ENCODE measurements around the gene GJA4.

- TF ChIP-seq POLR2AphosphoS5 (IDR thresholded peaks at IDR 0.05) = no peak
- no peak for TF ChIP-seq CTCF (IDR thresholded peaks at IDR 0.05)
These were observed 15.1 kb upstream of the GJA4 start for GRCh38 chr1:34777519-34778321.
